ENCODE measurements around the gene MYO3B.

Gene MYO3B

DNA sequence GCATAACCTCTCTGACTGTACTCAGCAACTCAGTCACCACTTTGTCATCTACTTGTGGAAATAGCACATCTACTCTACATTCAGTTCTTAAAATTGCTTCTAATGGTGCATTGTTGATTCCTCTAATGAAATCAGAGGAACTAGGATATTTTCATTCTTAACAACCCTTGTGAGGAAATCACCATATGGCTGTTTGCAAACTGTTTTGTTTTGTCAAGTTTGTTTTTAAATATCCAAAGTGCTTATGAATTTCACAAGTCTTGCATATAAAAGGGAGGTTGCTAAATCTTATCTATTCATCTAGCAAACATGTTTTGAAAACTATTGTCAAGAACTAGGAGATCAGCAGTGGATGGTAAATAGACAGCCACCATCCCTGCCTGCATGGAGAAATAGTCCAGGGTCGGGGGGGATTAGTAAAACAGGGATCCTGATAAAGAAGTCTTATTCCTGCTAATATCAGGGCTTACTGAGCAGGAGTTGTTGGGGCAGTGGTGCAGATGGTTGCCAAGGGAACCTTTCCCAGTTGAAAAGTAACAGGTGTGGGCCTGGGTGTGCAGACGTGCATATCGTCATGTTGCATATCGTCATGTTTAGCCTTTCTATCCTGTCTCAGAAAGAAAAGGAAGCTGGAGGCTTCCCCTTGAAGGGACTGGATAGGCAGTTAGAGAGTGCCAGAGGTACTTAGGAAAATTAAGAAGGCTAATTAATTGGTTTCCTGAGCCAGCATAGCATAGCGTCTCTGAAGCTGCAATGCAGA, 7.5 kb upstream of the MYO3B start:
- Histone ChIP-seq H3K9me3 (no peaks in the 10 kb centered on the region), H3K4me3 (ENCODE audit: low read depth, low read length) (no peak overlapping the region), H3K27me3 (no peaks in the 10 kb centered on the region), H3K4me1 (peaks cover 8% of the 10 kb centered on the region), H3K36me3 (no peaks in the 10 kb centered on the region)
- TF ChIP-seq, protein P1, sequence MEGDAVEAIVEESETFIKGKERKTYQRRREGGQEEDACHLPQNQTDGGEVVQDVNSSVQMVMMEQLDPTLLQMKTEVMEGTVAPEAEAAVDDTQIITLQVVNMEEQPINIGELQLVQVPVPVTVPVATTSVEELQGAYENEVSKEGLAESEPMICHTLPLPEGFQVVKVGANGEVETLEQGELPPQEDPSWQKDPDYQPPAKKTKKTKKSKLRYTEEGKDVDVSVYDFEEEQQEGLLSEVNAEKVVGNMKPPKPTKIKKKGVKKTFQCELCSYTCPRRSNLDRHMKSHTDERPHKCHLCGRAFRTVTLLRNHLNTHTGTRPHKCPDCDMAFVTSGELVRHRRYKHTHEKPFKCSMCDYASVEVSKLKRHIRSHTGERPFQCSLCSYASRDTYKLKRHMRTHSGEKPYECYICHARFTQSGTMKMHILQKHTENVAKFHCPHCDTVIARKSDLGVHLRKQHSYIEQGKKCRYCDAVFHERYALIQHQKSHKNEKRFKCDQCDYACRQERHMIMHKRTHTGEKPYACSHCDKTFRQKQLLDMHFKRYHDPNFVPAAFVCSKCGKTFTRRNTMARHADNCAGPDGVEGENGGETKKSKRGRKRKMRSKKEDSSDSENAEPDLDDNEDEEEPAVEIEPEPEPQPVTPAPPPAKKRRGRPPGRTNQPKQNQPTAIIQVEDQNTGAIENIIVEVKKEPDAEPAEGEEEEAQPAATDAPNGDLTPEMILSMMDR (IDR thresholded peaks at IDR 0.05; ENCODE audit: low read depth, low read length): no peak
- DNase-seq: peak; percentile 28

DNA sequence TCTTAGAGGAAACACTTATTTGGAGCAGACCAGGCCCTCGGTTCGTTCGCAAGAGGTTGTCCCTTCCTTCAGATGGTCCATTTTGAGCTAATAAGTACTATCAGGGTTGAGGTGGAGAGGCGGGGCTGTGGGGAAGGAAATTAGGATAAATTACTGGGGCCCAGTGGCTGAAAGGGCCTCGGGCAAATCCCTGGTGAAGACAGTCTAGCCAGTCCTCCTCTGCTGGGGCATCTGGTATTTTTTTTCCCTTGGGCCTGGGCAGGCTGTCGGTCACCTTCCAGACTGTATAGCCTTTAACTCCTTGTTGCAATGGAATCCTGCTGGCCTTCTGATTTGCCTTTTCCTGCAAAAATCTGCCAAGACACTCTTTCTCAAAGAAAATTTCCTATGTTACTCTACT, 1.7 kb upstream of the MYO3B start:
- DNase-seq: peak; percentile 84
- TF ChIP-seq, protein P1 (IDR thresholded peaks at IDR 0.05; ENCODE audit: low read depth, low read length): no peak
- peaks cover 10% of the 10 kb centered on the region for H3K4me1 ChIP-seq
- H3K9me3 ChIP-seq: no peaks in the 10 kb centered on the region
- H3K36me3 ChIP-seq: no peaks in the 10 kb centered on the region
- H3K27me3 ChIP-seq: no peaks in the 10 kb centered on the region
- H3K4me3 ChIP-seq (ENCODE audit: low read depth, low read length): no peak overlapping the region

DNA sequence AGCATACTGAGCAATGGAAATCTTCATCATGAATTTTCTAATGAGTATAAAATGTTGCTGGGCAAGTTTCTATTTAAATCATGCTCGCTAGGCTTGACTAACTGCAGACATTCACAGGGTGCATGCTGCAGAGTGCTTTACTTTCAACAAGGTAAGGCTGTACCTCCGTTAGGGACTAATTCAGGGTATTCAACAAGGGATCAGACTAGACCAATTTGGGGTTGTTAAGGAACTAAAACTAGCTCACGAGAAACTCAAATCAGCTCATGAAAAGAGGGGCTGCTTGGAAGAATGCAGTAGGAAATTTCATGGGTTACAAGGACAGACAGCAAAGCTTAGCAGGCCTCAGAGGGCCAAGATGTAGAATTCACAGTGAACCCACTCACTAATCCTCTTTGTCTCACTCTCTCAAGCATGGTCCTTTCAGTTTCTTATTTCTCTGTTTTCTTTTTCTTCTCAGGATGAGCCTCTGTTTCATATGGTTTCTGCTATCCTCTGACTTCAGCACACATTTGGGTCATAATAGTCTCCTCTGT, 2.2 kb downstream of the MYO3B start:
- no peaks in the 10 kb centered on the region for H3K9me3 ChIP-seq
- no peaks in the 10 kb centered on the region for H3K27me3 ChIP-seq
- H3K4me3 ChIP-seq (ENCODE audit: low read depth, low read length): no peak overlapping the region
- TF ChIP-seq, protein P1 (IDR thresholded peaks at IDR 0.05; ENCODE audit: low read depth, low read length): no peak
- H3K36me3 ChIP-seq: no peaks in the 10 kb centered on the region
- H3K4me1 ChIP-seq: peaks cover 10% of the 10 kb centered on the region
- DNase-seq: no peak

DNA sequence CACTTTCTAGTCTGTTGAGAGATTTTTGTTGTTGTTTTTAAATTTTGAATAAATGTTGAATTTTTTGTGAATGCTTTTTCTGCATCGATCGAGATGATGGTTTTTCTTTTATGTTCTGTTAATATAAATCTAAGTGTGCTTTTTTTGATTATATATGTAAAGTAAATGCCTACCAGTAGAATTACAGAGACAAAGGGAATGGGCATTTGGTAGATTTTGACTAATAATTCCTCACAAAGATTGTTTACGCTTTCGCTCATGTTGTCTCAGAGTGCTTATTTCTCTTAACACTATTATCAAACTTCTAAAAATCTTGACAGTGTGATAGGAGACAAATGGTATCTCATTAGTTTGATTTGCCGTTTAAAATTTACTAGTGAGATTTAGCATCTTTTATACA, 3.7 kb downstream of the MYO3B start:
- Histone ChIP-seq H3K4me1 (peaks cover 7% of the 10 kb centered on the region), H3K36me3 (no peaks in the 10 kb centered on the region), H3K9me3 (no peaks in the 10 kb centered on the region), H3K27me3 (no peaks in the 10 kb centered on the region), H3K4me3 (ENCODE audit: low read depth, low read length) (no peak overlapping the region)
- DNase-seq: no peak
- TF ChIP-seq, protein P1 (IDR thresholded peaks at IDR 0.05; ENCODE audit: low read depth, low read length): no peak

DNA sequence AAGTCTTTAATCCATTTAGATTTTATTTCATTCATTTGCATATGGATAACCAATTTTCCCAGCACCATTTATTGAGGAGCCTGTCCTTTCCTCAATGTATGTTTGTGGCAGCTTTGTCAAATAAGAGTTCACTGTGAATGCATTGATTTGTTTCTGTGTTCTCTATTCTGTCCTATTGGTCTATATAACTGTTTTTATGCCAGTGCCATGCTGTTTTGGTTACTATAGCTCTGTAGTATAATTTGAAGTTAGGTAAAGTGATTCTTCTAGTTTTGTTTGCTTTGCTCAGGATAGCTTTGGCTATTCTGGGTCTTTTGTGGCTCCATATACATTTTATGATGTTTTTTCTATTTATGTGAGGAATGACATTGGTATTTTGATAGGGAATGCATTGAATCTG, 7.4 kb downstream of the MYO3B start:
- H3K27me3 ChIP-seq: no peaks in the 10 kb centered on the region
- no peak overlapping the region for H3K4me3 ChIP-seq (ENCODE audit: low read depth, low read length)
- no peaks in the 10 kb centered on the region for H3K9me3 ChIP-seq
- no peaks in the 10 kb centered on the region for H3K36me3 ChIP-seq
- DNase-seq: no peak
- H3K4me1 ChIP-seq: no peaks in the 10 kb centered on the region
- TF ChIP-seq, protein P1 (IDR thresholded peaks at IDR 0.05; ENCODE audit: low read depth, low read length): no peak

DNA sequence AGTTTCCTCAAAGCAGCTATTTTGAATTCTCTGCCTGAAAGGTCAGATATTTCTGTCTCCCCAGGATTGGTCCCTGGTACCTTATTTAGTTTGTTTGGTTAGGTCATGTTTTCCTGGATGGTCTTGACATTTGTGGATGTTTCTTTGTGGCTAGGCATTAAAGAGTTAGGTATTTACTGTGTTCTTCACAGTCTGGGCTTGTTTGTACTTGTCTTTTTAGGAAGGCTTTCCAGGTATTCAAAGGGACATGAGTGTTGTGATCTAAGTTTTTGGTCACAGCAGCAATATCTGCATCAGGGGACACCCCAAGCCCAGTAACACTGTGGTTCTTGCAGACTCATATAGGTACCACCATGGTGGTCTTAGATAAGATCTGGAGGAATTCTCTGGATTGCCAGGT, 11.8 kb downstream of the MYO3B start:
- no peaks in the 10 kb centered on the region for H3K9me3 ChIP-seq
- H3K4me3 ChIP-seq (ENCODE audit: low read depth, low read length): no peak overlapping the region
- H3K27me3 ChIP-seq: no peaks in the 10 kb centered on the region
- no peaks in the 10 kb centered on the region for H3K36me3 ChIP-seq
- TF ChIP-seq, protein P1 (IDR thresholded peaks at IDR 0.05; ENCODE audit: low read depth, low read length): no peak
- H3K4me1 ChIP-seq: no peaks in the 10 kb centered on the region
- no peak for DNase-seq
